GM18868 (cell line): ENCODE results near the gene MUC21.
"Not testable (repeated sequence)": the region's sequence is repeated elsewhere in the genome, so short reads cannot be mapped to it uniquely, and the experiment has no call there.

Experiments used
- ATAC-seq: cut with Tn5 transposase; IDR thresholded peaks from one replicate; pipeline ENCODE4 v1.9.1; 2021; ENCODE audit warnings: mild to moderate bottlenecking, moderate library complexity; ENCODE audit not compliant: unreplicated experiment

MUC21 gene

DNA sequence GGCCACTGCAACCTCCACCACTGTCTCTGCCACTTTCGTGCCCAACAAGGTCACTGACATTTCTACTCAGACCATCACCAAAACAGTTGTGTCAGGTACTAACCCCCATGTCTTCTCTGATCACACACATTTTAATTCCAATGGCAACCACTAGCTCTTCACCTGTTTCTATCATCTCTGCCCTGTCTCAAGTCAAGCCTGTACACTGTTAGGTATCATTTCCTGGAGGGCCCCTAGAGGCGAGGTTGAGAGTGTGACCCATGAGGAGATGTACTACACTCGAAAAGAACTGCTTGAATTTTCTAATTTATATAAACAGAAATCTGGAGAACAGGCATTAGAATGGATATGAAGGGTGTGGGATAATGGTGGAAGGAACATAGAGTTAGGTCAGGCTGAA lies 17.4 kb upstream of the MUC21 start:
- ATAC-seq, result no peak

DNA sequence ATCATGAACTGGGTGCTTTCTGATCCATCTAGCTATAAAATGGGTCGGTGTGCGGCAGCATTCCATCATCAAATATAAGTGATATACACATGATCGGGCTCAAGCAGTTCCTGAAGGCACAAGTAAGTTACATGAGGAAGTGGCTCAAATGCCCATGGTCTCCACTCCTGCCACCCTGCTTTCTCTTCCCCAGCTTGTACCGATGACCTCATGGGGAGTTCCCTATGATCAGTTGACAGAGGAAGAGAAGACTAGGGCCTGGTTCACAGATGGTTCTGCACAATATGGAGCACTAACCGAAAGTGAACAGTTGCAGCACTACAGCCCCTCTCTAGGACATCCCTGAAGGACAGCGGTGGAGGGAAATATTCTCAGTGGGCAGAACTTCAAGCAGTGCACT lies 14.3 kb upstream of the MUC21 start:
- not testable (repeated sequence) for ATAC-seq

DNA sequence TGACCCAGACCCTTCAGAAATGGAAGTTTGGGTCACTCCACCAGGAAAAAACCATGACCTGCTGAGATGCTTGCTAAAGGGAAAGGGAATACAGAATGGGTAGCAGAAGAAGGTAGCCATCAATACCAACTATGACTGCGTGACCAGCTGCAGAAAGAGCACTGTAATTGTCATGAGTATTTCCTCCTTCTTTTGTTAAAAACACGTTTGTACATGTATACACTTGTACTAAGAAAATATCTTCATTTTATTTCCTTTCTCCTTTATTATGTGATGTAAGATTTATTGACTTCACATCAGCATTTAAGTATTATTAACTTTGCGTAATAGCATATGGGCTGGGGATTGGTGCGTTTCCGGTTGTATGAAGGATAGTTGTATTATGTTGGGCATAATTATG lies 12.6 kb upstream of the MUC21 start:
- no peak for ATAC-seq

DNA sequence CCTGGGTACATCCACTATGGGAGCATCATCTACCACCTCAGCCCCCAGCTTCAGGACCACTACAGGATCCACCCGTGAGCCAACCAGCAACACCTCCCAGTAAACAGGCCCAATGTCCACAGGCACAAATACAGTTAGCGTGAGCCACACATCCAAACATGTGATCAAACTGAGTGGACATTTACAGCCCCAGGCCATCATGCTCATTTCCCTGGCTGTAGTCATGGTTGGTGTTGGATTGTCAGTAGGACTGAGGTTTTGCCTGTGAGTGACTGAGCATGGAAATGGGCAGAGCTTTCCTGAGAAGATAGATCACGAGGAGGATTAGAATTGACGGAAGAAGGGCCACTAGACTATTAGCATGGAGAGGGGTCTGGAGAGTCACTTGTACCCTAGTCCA lies 10.7 kb upstream of the MUC21 start:
- ATAC-seq, result no peak

DNA sequence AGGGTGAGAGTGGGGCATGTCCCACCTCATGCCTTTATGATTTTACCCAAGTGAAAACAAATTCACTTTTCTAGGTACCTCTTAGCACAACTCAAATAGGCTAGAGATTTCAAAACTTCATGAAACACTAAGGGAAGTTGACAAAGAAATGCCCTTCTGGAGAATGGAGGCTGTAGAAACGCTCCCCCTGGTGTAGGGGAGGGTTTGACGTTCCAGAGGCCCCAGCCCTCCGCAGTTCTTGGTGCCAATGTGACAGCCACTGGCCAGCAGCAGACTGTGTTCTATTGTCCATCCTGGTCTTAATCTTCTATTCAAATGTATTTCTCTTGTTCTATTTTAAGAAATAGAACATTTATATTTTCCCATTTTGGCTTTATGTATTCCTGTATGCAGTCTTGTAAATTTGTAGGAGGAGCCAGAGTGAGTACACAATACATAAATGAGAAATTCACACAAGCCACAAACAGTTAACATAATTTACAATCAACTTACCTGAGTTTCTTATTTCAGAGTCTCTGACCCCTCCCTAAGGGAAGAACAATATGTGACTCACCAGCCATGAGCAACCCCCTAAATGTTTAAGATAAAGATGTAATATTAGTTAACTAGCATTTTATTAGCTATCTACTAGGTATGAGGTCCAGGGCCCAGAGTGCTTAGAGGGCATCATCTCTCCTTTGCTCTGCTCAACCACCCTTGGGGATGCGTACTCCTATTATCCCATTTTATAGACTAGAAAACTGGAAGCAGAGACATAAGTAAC lies 8.8 kb upstream of the MUC21 start:
- no peak for ATAC-seq

DNA sequence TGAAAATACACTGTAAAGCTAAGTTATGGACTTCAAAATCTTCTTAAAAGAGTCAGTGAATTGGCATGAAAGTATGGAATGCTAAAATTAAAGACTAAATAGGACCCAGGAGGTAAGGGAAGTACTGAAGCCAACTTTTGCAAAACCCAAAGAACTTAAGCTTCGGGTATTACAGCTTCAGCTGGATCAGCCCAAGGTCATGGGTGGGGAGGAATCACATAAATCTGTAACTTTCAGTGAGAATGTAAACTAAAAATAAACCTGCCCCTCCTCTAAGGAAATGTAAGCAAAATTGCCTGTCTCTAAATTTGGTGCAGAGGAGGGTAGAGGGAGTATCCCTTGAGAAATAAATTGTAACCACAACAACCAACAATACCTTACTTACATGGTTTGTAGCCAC lies 4.4 kb upstream of the MUC21 start:
- ATAC-seq, result no peak

DNA sequence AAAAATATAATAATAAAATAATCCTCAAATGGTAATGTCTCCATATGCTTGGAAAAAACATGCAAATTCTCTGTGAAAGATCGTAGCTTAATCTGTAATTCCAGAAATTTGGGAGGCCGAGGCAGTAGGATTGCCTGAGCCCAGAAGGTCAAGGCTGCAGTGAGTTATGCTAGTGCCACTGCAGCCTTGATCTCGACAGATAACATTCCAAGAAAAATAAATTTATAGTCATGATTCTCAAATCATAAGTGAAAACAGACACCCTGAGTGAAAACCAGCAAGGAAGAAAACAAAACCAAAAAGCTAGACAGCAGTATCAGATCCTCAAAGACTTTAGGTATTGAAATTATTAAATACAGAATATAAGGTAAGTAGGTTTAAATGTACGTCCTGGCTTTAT lies 3.8 kb upstream of the MUC21 start:
- ATAC-seq, result no peak

DNA sequence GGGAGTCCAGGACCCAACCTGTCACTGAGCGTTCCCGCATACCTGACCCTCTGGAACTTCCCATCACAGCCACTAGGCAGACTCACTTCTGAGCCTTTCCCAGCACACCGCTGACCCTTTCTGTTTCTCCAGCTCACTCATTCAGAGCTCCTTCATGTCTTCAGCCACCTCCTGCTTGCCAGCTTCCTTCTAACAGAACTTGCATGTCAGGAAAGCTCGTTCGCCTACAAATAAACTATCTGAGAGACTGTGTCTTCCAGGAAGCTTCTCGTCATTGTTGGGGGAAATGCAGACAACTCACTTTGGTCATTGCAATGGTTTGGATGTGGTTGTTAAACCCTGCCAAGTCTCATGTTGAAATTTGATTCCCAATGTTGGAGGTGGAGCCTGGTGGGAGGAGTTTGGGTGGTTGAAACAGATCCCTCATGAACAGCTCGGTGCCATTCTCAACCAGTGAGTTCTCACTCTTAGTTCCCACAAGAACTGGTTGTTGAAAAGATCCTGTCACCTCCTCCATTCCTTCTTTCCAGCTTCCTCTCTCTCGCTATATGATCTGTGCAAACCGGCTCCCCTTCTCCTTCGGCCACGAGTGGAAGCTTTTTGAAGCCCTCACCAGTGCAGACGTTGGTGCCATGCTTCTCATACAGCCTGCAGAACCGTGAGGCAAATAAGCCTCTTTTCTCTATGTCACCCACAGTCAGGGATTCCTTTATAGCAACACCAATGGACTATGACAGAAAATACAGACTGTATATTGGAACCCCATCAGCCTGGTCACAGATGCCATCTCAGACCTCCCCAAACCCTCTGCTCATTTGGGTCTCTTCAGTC lies 1.4 kb upstream of the MUC21 start:
- ATAC-seq, result no peak

DNA sequence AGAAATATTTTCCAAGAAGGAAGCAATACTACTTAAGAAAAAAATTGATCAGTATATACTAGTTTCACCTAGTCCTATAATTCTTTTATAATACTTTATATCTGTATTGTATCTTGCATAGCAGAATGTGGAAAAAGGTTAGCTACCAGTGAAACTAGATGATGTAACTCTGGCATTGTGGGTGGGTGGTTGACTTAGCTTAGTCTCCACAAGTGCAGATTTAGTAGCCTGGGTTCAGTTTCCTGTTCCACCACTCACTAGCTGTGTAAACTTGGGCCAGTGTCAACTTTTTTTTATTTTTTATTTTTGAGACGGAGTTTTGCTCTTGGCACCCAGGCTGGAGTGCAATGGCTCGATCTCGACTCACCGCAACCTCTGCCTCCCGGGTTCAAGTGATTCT lies 2.0 kb downstream of the MUC21 start:
- ATAC-seq, result no peak

DNA sequence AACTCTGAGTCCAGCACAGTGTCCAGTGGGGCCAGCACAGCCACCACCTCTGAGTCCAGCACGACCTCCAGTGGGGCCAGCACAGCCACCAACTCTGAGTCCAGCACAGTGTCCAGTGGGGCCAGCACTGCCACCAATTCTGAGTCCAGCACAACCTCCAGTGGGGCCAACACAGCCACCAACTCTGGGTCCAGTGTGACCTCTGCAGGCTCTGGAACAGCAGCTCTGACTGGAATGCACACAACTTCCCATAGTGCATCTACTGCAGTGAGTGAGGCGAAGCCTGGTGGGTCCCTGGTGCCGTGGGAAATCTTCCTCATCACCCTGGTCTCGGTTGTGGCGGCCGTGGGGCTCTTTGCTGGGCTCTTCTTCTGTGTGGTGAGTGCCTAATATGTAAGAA lies 3.8 kb downstream of the MUC21 start:
- no peak for ATAC-seq

DNA sequence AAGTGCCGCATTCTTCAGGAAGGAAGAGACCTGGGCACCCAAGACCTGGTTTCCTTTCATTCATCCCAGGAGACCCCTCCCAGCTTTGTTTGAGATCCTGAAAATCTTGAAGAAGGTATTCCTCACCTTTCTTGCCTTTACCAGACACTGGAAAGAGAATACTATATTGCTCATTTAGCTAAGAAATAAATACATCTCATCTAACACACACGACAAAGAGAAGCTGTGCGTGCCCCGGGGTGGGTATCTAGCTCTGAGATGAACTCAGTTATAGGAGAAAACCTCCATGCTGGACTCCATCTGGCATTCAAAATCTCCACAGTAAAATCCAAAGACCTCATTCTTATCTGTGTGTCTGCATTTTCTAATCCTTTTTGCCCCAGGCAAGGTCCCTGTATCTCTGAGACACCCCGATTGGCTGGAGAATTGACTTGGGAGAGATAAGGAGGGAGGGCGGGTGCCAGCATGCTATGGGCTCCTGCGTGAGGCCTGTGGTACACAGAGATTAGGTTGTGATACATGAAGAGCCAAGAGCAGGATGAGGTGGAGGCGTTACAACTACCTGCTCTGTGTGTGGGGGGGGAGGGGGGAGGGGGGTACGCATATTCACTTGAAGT lies 4.8 kb downstream of the MUC21 start:
- no peak for ATAC-seq

DNA sequence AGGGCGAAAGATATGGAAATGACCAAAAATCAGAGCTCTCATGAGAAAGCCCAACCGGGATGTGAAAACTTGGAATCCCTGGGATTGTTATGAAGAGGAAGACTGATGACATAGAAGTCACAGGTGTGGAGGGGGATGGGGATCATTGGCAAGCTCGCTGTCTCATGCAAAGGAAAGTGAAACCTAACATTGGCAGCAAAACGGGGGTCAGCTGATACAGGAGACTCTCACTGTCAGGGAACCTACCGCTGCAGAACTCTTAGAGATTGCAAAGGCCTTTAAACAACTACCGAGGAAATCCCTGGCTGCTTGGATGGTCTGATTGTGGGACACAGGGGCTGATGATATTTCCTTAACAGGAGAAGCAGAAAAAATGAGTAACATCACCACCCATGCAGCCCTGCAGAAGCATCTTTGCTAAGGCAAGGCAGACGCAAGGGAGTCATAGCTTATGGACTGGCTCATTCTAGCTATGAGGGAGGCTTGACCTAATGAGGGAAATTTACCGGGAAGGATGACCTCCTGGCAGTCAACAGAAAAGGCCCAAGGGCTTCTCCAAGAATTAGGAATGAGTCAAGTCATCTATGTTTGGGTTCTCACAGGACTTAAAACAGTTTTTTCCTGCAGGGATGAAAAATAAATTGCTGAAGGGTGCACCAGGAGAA lies 7.0 kb downstream of the MUC21 start:
- ATAC-seq, result no peak

DNA sequence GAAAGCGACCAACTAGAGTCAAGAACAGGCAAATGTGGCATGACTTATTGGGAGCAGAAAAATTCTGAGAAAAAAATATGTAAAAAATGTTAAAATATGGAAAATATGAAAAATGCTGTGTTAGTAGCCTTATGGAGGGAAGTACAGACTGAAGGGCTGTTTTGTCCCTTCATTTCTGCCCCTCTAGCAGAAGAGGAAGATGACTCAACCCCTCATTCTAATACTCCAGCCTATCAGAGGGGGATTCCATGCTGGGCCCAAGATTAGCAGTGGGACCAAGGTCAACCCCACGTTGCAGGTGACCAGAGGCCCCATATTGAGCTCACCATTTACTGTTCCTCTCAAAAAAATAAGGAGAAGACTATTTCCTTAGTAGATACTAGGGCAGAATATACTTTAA lies 8.4 kb downstream of the MUC21 start:
- no peak for ATAC-seq

DNA sequence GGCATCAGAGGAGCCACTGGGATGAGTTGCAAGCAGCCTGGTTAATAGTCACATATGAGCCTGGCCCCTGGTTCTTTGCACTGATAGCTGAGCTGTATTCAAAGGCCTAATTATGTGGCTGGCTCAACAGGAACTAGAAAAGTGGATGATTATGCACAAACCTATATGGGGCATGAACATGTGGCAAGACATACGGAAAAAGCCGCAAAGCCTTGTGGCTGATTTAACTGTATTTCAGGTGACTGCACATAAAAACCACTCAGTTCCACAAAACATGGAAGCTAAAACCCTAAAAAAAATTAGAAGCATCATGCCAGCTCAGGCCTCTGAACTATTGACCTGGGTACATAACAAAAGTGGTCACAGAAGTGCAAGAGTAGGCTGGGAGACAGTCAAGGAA lies 13.8 kb downstream of the MUC21 start:
- ATAC-seq, result no peak

DNA sequence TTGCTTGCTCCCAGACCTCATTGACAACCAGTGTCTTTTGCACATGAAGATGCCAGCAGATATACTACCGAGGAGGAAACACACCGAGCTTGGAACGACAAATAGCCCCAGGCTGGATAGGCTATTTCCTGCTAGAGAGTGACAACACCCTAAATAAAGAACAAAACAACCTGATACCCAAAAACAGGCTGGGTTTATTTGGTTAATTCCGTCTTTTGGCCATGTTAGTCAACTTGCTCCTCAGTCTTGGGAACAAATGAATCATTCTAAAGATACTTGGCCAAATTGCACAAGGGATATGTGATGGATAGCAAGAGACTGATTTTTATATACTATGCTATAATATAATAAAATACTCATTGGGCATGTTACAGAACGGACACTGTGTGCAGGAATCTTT lies 15.3 kb downstream of the MUC21 start:
- ATAC-seq, result no peak

DNA sequence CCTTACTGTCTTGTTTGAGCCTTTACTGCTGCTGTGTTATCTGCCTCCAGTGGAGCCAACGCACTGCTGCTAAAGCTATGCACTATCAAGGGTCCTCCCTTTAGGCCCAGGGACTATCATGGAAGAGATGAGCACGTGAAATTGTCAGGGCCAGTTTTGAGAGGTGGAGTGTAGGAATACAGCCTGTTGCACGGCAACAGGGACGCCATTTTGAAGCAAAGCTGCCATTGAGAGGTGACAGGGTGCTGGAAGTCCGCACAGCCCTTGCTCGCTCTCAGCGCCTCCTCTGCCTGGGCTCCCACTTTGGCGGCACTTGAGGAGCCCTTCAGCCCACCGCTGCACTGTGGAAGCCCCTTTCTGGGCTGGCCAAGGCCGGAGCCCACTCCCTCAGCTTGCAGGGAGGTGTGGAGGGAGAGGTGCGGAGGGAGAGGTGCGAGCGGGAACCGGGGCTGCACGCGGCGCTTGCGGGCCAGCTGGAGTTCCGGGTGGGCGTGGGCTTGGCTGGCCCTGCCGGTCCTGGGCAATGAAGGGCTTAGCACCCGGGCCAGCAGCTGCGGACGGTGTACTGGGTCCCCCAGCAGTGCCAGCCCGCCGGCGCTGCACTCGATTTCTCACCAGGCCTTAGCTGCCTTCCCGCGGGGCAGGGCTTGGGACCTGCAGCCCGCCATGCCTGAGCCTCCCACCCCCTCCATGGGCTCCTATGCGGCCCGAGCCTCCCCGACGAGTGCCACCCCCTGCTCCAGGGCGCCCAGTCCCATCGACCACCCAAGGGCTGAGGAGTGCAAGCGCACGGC lies 16.7 kb downstream of the MUC21 start:
- ATAC-seq, result not testable (repeated sequence)

DNA sequence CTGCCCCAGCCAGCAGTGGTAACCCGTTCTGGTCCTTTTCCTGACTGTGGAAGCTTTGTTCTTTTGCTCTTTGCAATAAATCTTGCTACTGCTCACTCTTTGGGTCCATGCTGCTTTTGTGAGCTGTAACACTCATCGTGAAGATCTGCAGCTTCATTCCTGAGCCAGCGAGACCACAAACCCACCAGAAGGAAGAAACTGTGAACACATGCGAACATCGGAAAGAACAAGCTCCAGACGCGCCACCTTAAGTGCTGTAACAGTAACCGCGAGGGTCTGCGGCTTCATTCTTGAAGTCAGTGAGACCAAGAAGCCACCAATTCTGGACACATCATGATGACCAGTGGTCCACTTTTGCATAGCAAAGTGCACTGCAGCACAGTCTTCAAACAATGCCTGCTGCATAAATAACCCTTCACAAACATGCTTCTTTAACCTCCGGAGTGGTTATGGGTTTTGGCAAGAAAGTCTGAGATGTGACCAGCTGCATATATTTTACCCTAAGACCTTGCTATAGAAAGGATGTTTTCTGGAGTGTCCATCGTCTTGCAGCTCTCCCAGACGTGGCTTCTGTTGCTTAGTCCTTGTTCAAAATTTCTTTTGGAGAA lies 17.9 kb downstream of the MUC21 start:
- no peak for ATAC-seq

DNA sequence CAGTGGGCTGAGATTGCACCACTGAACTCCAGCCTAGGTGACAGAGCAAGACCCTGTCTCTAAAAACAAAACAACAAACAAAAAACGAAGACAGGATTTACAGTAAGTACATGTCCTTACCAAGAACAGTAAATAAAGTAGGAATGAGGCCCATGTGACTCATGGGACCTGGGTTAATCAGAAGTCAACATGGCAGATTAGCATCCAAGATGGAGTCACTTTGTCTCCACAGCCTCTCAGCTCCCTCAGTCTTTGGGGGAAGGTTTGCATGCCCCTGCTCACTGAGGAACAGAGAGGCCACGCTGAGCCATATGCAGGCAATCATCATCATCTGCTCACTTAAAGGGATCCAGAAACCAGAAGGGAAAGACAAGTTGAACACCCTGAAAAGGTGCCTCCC lies 19.0 kb downstream of the MUC21 start:
- ATAC-seq, result no peak

DNA sequence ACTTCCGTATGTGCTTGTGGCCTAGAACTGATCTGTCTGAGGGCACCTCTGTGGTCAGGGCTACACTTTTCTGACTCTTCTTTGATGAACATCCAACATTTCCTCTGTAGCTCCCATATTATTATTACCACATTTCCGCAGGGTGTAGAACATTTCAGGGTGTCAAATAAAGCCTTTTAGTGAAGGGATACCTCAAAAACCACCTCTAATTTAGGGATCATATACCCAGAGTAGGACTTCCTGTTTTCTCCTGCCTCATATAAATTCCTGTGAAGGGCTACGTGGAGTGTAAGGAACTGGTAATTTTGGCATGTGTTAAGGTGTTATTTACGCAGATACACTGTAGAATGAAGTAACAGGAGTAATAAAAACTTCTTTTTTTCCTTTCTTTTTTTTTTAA lies 21.3 kb downstream of the MUC21 start:
- no peak for ATAC-seq
